SU-DHL-6 (cell line): ENCODE measurements around the gene CNN3.

ENCODE experiments used
- EZH2phosphoT487 ChIP-seq: fragments of 200-600 bp; sonication (generic), shearing (Covaris generic); conservative IDR thresholded peaks from 2 replicates; pipeline ENCODE4 v1.6.1; 2018; ENCODE audit warnings: mild to moderate bottlenecking, antibody characterized with exemption, low read length, moderate library complexity, mixed read lengths
- TF ChIP-seq, protein P1 (sequence below): fragments of 200-600 bp; sonication (generic); IDR thresholded peaks from one replicate; pipeline ENCODE4 v1.5.1; 2017; ENCODE audit warnings: antibody characterized with exemption, mild to moderate bottlenecking, low read length, moderate library complexity; ENCODE audit not compliant: insufficient read depth, poor library complexity, severe bottlenecking

DNA sequence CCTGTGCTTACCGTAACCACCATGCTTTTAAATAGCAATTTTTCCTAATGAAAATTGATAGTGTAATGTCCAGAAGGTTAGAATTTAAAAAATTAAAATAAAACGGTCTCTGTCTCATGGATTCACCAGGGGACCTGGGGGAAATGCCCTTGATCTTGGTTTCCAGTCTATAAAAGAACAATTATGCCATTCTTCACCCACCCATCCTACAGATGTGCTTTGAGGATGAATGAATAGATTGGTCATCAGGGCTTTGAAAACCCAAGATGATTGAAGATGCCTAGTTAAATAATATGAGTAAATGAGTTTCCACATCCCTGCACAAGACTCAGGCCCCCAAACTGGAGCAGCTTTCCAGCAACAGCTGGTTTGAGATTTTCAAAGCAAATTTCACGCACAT, 38.7 kb downstream of the CNN3 start:
- TF ChIP-seq, protein P1, sequence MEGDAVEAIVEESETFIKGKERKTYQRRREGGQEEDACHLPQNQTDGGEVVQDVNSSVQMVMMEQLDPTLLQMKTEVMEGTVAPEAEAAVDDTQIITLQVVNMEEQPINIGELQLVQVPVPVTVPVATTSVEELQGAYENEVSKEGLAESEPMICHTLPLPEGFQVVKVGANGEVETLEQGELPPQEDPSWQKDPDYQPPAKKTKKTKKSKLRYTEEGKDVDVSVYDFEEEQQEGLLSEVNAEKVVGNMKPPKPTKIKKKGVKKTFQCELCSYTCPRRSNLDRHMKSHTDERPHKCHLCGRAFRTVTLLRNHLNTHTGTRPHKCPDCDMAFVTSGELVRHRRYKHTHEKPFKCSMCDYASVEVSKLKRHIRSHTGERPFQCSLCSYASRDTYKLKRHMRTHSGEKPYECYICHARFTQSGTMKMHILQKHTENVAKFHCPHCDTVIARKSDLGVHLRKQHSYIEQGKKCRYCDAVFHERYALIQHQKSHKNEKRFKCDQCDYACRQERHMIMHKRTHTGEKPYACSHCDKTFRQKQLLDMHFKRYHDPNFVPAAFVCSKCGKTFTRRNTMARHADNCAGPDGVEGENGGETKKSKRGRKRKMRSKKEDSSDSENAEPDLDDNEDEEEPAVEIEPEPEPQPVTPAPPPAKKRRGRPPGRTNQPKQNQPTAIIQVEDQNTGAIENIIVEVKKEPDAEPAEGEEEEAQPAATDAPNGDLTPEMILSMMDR: no peak
- TF ChIP-seq EZH2phosphoT487: no peak
